C4-2B (cell line): ENCODE results near the gene KDM6A.

Experiments used
- CTCF ChIP-seq: fragments of 450-650 bp; conservative IDR thresholded peaks from 2 replicates; pipeline ENCODE4 v1.5.1; 2017; ENCODE audit warnings: mild to moderate bottlenecking
- ZFX ChIP-seq: fragments of 450-650 bp; IDR thresholded peaks from 2 replicates; pipeline ENCODE4 v1.6.1; 2017

- no peak for TF ChIP-seq CTCF
- no peak for TF ChIP-seq ZFX
Observed at GRCh38 chrX:44903830-44904530, 31.0 kb downstream of the KDM6A start.
